Vagina (tissue), 2 donors: ENCODE measurements around the gene TAS1R3.

Experiments used
- CTCF ChIP-seq, 3 experiments: fragments of 450-650 bp in 2 of 3; fragments of 200-600 bp in 1 of 3; sonication (generic) in 1 of 3; IDR thresholded peaks; one replicate each; pipeline ENCODE4 v1.5.1; 2017 to 2019; ENCODE audit warnings: antibody characterized with exemption in 3 of 3, mild to moderate bottlenecking in 2 of 3, moderate library complexity in 2 of 3
- POLR2A ChIP-seq, 2 donors: fragments of 450-650 bp; IDR thresholded peaks; one replicate each; pipeline ENCODE4 v1.6.1; 2017; ENCODE audit warnings: antibody characterized with exemption in 2 of 2, mild to moderate bottlenecking in 2 of 2, moderate library complexity in 2 of 2
- POLR2AphosphoS5 ChIP-seq, 2 donors: sonication (generic); formaldehyde crosslinking; IDR thresholded peaks; one replicate each; pipeline ENCODE4 v1.9.0; 2017; ENCODE audit warnings: antibody characterized with exemption in 2 of 2, mild to moderate bottlenecking in 2 of 2, low read depth in 1 of 2; ENCODE audit not compliant: insufficient read depth in 1 of 2

GRCh38 chr1:1366699-1367066, 35.6 kb downstream of the TAS1R3 start:
- TF ChIP-seq POLR2A (IDR thresholded peaks at IDR 0.05) (no peak), CTCF (IDR thresholded peaks at IDR 0.05) (no peak), POLR2AphosphoS5 (IDR thresholded peaks at IDR 0.05; ENCODE audit: insufficient read depth in 1 of 2, low read depth in 1 of 2) (no peak)
